Nephron (organoid): ENCODE measurements around the gene GNAI3.

Source experiments
- H3K27ac Mint-ChIP-seq, 3 experiments: 2 replicates each; pipeline ENCODE4 v1.8.0; 2020; ENCODE audit warnings: mixed read lengths in 3 of 3, mild to moderate bottlenecking in 2 of 3, moderate library complexity in 1 of 3
- H3K27me3 Mint-ChIP-seq: 2 replicates; pipeline ENCODE4 v1.8.0; 2021; ENCODE audit warnings: low read depth, mild to moderate bottlenecking, moderate library complexity, mixed read lengths
- H3K36me3 Mint-ChIP-seq: 2 replicates; pipeline ENCODE4 v1.8.0; 2020; ENCODE audit warnings: low read depth, mixed read lengths
- H3K4me1 Mint-ChIP-seq: 2 replicates; pipeline ENCODE4 v1.8.0; 2020; ENCODE audit warnings: mixed read lengths
- H3K4me3 Mint-ChIP-seq, 3 experiments: 2 replicates each; pipeline ENCODE4 v1.8.0; 2020; ENCODE audit warnings: mild to moderate bottlenecking in 3 of 3, mixed read lengths in 3 of 3, moderate library complexity in 2 of 3
- H3K9me3 Mint-ChIP-seq: 2 replicates; pipeline ENCODE4 v1.8.0; 2020; ENCODE audit warnings: mixed read lengths
- CTCF ChIP-seq, 3 experiments: fragments of 200-600 bp; sonication (generic); IDR thresholded peaks; one replicate each; pipeline ENCODE4 v1.5.0; 2021; ENCODE audit warnings: antibody characterized with exemption in 3 of 3; ENCODE audit not compliant: unreplicated experiment in 3 of 3

The GNAI3 gene

GRCh38 chr1:109559995-109560394 is 11.6 kb downstream of the GNAI3 start:
- Mint-ChIP-seq H3K9me3 (no peaks in the 10 kb centered on the region), H3K27ac (peak overlapping the region in 1 of 3 experiments; percentile 25), H3K36me3 (peaks cover 8% of the 10 kb centered on the region), H3K4me3 (no peak overlapping the region), H3K4me1 (peaks cover 42% of the 10 kb centered on the region), H3K27me3 (no peaks in the 10 kb centered on the region)
- TF ChIP-seq CTCF (IDR thresholded peaks at IDR 0.05; ENCODE audit: unreplicated experiment in 3 of 3), result no peak

- Mint-ChIP-seq H3K27me3 (no peaks in the 10 kb centered on the region), H3K4me1 (peaks cover 41% of the 10 kb centered on the region), H3K4me3 (no peak overlapping the region), H3K36me3 (no peaks in the 10 kb centered on the region), H3K9me3 (no peaks in the 10 kb centered on the region), H3K27ac (peak overlapping the region in 2 of 3 experiments; percentile 50 to 60)
- TF ChIP-seq CTCF (IDR thresholded peaks at IDR 0.05; ENCODE audit: unreplicated experiment in 3 of 3), result no peak
Measured at GRCh38 chr1:109564194-109564878, 15.9 kb downstream of the GNAI3 start.

DNA sequence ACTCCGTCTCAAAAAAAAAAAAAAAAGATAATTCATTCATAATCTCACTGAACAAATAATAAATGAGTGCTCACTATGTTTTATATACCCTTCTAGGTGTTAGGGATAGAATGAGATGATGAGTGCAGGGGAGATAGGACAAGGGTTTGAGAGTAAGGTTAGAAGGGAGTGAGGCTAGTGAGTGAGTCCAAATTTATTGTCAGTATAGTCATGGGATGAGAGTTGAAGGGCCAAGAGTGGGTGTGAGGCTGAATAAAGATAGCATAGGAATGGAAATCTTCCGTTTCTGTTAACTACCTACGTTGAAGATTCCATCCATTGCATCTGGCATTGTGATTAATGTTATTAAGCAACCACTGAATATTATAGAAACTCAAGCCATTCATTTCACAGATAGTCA is 16.8 kb downstream of the GNAI3 start:
- TF ChIP-seq CTCF (IDR thresholded peaks at IDR 0.05; ENCODE audit: unreplicated experiment in 3 of 3), result no peak
- H3K27me3 Mint-ChIP-seq, result no peaks in the 10 kb centered on the region
- no peak overlapping the region for H3K27ac Mint-ChIP-seq
- H3K9me3 Mint-ChIP-seq, result no peaks in the 10 kb centered on the region
- no peaks in the 10 kb centered on the region for H3K36me3 Mint-ChIP-seq
- peaks cover 35% of the 10 kb centered on the region for H3K4me1 Mint-ChIP-seq
- no peak overlapping the region for H3K4me3 Mint-ChIP-seq

DNA sequence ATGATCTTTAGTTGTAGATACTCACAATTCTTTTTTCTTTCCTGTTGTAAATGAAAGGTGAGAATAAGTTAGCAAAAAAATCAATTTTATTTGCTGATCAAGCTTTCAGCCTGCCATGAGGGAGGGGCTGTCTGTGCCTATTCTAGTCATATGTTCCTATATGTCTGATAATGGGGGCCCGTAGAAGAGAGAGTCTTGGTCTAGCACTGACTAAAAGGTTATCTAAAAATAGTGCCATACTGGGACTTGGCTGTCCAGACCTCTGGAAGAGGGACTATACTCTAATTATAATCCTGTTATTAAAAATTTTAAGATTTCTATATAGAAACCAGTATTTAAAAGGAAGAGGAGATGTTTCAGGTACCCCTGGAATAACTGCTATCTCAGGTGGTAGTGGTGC is 18.6 kb downstream of the GNAI3 start:
- no peaks in the 10 kb centered on the region for H3K9me3 Mint-ChIP-seq
- H3K4me3 Mint-ChIP-seq, result no peak overlapping the region
- peak overlapping the region in 1 of 3 experiments; percentile 10 for H3K27ac Mint-ChIP-seq
- peaks cover 27% of the 10 kb centered on the region for H3K4me1 Mint-ChIP-seq
- H3K36me3 Mint-ChIP-seq, result no peaks in the 10 kb centered on the region
- no peaks in the 10 kb centered on the region for H3K27me3 Mint-ChIP-seq
- TF ChIP-seq CTCF (IDR thresholded peaks at IDR 0.05; ENCODE audit: unreplicated experiment in 3 of 3), result no peak

- Mint-ChIP-seq H3K4me1 (peaks cover 35% of the 10 kb centered on the region), H3K27me3 (no peaks in the 10 kb centered on the region), H3K4me3 (no peak overlapping the region), H3K36me3 (no peaks in the 10 kb centered on the region), H3K27ac (peak overlapping the region in 2 of 3 experiments; percentile 25 to 51), H3K9me3 (no peaks in the 10 kb centered on the region)
- no peak for TF ChIP-seq CTCF (IDR thresholded peaks at IDR 0.05; ENCODE audit: unreplicated experiment in 3 of 3)
Measured at GRCh38 chr1:109567877-109568672, 19.7 kb downstream of the GNAI3 start.
